HG03342 (cell line): Measurements from ENCODE around the gene TMPRSS11E.
"Not testable (repeated sequence)": the region's sequence is repeated elsewhere in the genome, so short reads cannot be mapped to it uniquely, and the experiment has no call there.

ENCODE experiments used
- ATAC-seq: cut with Tn5 transposase; IDR thresholded peaks from one replicate; pipeline ENCODE4 v1.9.1; 2021; ENCODE audit warnings: mild to moderate bottlenecking, moderate library complexity; ENCODE audit not compliant: unreplicated experiment

Gene TMPRSS11E

DNA sequence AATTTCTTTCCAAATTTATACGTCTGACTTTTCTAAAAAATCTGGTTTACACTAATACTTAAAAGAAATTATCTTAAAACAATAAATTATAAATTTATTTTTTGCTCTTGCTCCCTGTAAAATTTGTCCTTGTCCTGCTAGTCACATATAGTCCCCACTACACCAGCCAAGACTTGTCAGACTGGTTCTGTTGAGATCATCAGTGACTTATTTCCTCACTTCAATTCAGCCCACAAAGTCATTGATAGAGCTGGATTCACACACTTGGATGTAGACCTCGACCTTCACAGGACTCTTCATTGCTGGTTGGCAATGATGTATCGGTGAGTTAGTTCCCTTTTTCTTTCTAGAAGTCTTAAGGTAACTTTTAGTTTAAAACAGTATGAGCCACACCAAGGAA lies at the start of gene TMPRSS11E:
Gene TMPRSS11E (plus strand): TSS at position 263 of the 400 bp plus-strand sequence. CDS start 50 bp downstream, at position 313.
- no peak for ATAC-seq

GRCh38 chr4:68399306-68399705 lies 48.0 kb upstream of the TMPRSS11E start:
- ATAC-seq = no peak

DNA sequence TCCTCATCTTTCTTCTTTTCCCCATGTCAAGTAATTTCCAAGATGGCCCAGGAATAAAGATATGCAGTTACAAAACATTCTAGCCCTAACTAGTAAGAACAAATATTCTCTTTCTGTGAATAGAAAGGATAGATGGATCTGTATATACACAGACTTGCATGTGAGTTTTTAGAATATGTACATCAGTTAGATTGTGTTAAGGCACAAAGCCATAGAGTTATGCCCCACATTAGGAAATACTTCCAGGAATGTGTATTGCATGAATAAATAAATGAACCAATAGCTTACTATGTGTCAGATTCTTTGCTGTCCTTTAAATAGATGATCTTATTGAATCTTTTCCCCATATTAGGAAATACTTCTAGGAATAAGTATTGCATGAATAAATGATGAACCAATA lies 46.0 kb upstream of the TMPRSS11E start:
- no peak for ATAC-seq

GRCh38 chr4:68404153-68404552 lies 43.1 kb upstream of the TMPRSS11E start:
- ATAC-seq = no peak

GRCh38 chr4:68405718-68406478 lies 41.4 kb upstream of the TMPRSS11E start:
- ATAC-seq = not testable (repeated sequence)

GRCh38 chr4:68406479-68406859 lies 40.8 kb upstream of the TMPRSS11E start:
- no peak for ATAC-seq

DNA sequence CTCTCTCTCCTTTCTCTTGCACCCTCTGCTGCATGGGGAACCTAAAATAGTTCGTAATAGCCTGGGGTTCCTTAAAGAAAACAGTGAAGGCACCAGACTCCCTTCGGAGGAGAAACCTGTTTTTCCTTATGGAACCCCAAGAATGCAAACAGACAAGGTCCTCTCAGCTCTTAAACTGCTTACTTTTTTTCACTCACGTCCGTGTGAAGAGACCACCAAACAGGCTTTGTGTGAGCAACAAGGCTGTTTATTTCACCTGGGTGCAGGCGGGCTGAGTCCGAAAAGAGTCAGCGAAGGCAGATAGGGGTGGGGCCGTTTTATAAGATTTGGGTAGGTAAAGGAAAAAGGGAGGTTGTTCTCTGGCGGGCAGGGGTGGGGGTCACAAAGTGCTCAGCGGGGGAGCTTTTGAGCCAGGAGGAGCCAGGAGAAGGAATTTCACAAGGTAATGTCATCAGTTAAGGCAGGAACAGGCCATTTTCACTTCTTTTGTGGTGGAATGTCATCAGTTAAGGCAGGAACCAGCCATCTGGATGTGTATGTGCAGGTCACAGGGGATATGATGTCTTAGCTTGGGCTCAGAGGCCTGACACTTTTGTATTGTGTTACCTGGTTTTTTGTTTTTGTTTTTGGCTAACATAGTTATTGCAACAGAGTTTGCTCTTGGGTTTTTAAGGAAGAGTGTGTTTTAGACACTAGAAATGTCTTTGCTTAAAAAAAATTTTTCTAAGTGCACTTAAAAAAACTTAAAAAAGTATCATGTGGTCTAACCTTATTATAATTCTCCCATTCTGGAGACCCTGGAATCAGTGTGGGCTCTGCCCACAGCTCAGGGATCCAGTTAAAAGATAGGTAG lies 40.0 kb upstream of the TMPRSS11E start:
- not testable (repeated sequence) for ATAC-seq

GRCh38 chr4:68407868-68408190 lies 39.4 kb upstream of the TMPRSS11E start:
- ATAC-seq = no peak

DNA sequence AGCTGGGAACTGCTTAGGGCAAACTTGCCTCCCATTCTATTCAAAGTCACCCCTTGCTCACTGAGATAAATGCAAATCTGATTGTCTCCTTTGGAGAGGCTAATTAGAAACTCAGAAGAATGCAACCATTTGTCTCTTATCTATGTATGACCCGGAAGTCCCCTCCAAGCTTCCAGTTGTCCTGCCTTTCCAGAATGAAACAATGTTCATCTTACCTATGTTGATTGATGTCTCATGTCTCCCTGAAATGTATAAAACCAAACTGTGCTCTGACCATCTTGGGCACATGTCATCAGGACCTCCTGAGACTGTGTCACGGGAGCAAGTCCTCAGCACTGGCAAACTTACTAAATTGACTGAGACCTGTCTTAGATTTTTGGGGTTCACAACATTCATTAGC lies 37.1 kb upstream of the TMPRSS11E start:
- ATAC-seq = no peak

- no peak for ATAC-seq
Observed at GRCh38 chr4:68410643-68411042, 36.6 kb upstream of the TMPRSS11E start.

- ATAC-seq = not testable (repeated sequence)
Observed at GRCh38 chr4:68412031-68412430, 35.2 kb upstream of the TMPRSS11E start.

DNA sequence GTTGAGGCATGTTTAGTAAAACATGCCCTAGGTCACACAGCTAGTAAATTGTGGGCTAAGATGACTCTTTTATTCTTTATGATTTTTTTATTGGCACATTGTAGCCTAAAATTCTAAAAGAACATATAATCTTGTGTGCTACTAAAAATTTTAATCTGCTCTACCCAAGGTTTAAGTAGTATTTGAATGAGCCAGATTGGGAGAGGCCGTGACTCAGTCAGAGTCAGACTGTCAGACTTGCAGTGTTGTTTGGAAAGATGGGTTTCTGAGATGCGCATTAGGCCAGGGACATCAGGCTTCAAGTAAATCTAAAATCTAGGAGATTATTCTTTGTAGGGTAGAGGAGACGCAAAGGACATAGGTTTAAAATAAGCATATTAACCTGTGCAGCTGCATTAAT lies 30.7 kb upstream of the TMPRSS11E start:
- no peak for ATAC-seq

- no peak for ATAC-seq
Observed at GRCh38 chr4:68426516-68426915, 20.7 kb upstream of the TMPRSS11E start.

DNA sequence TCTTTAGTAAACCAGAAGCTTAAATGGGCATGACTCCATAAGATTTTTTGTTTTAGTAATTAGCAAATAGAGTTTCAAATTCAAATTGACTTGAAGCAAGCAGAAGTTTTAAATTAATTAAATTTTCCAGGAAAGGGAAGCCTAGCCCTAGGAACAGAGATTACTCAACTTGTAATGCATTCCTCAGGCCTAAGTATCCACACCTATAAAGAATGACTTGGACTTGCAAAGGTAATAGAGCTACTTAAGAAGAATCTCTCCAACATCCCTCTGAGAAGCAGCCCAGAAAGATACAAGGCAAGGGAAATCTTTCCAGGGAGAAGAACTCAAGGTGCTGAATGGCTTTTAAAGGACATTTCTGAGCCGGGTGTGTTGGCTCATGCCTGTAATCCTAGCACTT lies 16.9 kb upstream of the TMPRSS11E start:
- ATAC-seq = no peak

GRCh38 chr4:68432320-68432719 lies 14.9 kb upstream of the TMPRSS11E start:
- ATAC-seq = no peak

GRCh38 chr4:68433582-68433981 lies 13.7 kb upstream of the TMPRSS11E start:
- ATAC-seq = no peak

DNA sequence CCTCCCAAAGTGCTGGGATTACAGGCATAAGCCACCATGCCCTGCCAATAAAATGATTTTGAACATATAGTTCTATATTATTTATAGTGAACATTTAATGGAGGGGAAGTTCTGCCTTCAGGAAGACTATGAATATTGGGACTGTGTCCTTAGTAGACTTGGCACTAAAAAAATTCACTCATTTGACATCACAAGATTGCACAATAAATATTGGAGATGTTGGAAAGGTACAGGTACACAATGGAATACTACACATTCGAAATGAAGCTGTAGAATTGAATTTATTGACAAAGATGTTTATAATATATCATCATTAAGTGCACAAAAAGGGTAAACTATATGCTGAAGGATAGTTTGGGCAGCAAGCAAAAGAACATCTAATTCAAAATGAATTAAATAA lies 13.0 kb upstream of the TMPRSS11E start:
- no peak for ATAC-seq

DNA sequence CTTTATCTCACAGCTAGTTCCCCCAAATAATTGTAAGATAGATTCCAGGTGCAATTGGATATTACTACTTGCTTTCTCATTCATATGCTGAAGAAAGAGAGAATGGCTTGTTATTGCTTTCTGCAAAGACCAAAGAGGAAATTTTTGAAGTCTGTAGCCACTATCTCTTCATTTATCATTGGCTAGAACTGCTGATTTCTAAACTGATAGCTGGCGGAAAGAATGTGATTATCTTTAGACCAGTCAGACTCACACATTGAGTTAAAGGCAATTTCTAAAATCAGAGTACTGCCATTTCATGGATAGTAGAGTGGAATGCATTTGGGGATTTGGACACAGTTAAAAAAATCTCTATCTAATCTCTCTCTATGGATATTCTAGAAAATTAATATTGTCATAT lies 12.4 kb upstream of the TMPRSS11E start:
- ATAC-seq = no peak

DNA sequence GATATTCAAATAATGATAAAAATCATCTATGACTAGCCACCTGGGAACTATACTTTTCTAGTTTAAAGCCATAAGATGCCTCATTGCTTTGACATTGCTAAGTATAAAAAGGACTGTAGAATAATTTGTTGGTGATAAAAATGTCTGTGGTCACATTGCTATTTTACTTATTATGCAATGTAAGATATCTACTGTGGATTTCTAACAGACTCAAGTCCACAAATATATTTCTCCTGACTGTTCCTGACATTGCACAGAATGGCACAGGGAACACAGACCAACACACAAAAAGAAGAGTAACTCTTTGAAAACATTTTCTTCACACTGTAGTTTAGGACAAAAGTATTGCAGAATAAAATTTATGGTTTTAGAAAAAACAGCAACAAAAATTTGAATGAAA lies 2.2 kb upstream of the TMPRSS11E start:
- ATAC-seq = no peak

DNA sequence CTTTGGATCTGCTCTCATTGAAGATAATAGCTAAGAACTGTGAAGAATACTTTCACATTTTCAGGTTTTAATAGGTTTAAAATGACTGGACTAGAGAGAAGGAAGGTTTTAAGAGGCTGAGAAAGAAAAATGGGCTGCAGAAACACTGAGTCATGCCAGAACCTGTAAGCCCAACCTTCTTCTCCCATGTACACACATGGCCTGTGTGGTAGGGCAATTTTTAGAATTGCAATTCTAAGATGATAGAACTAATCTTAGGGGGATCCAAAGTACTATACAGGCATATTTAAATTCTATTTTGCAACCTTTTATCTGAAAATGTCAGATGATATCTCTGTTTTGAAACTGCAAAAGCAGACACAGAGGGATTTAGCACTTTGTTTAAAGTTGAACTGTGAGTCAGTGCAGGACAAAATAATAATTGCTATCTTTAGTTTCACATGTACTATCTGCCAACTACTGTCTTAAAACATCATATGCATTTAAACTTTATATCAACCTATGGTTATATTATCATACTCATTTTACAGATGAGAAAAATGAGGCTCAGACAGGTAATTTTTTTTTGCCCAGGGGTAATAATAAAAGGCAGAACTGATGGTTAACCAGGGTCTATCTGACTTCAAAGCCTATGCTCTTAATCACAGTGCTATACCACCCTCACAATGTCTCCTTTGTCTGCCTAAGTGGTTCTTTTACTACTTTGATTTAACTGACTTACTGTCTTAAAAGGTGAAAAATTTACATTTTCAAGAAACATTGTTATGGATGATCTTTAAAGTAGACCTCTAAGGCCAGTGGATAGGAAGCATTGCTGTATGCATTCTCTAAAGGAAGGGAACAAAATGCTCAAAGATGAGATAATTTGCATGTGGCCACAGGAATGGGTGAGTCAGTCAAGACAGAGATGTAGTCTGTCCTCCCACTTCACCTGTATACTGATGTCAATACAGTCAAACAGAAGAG lies 4.3 kb downstream of the TMPRSS11E start:
- ATAC-seq = peak; percentile 71

DNA sequence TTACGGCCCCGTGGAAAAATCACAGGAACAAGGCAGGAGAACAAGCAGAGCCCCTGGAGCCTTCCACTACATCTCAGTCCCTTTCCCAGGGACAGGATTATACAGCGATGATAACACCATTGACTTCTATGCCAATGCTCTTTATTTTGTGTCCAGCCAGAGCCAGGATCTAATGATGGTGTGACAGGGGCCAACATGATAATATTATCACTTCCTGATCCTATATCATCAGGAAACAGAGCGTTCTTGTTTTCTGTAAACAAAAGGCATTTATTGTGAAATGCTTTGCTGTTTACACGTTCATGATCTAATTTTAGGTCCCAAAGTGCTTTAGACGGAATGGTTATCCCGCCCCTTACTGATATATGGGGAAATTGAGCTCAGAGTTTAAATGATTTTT lies 12.8 kb downstream of the TMPRSS11E start:
- ATAC-seq = no peak
